Stomach (tissue), 4 donors: ENCODE measurements around the gene JAKMIP1.

Source experiments
- EP300 ChIP-seq: sonication (generic); formaldehyde crosslinking; IDR thresholded peaks from one replicate; pipeline ENCODE4 v1.6.1; 2017; ENCODE audit warnings: antibody characterized with exemption
- TF ChIP-seq, protein P1 (sequence below), 7 experiments: fragments of 450-650 bp in 4 of 7; fragments of 200-600 bp in 3 of 7; sonication (generic) in 3 of 7; IDR thresholded peaks; one replicate each; pipeline ENCODE4 v1.5.1; 2016 to 2019; ENCODE audit warnings: antibody characterized with exemption in 7 of 7, control low read depth in 2 of 7, mild to moderate bottlenecking in 1 of 7

DNA sequence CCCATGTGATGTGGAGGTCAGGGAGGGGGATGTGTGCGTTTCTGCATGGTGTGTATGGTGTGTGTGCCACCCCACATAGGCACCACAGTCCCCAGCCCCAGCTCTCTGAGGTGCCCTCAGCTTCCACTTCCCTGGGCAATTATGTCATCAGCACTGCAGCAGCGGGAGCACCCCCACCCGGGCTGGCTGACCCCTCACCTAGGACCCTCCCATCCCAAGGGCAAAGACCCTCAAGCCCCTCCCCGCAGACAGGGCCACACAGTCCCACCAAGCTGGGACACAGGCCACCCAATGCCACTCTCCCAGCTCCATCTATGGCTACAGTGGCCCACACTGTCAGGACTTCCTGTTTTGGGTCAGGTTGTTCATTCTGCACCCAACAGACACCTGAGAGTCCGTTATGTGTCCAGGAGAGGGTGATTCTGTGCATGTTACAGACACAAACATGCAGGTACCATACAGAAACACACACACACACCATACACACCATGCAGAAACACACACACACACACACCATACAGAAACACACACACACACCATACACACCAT is 75.2 kb downstream of the JAKMIP1 start:
- no peak for TF ChIP-seq EP300
- TF ChIP-seq, protein P1, sequence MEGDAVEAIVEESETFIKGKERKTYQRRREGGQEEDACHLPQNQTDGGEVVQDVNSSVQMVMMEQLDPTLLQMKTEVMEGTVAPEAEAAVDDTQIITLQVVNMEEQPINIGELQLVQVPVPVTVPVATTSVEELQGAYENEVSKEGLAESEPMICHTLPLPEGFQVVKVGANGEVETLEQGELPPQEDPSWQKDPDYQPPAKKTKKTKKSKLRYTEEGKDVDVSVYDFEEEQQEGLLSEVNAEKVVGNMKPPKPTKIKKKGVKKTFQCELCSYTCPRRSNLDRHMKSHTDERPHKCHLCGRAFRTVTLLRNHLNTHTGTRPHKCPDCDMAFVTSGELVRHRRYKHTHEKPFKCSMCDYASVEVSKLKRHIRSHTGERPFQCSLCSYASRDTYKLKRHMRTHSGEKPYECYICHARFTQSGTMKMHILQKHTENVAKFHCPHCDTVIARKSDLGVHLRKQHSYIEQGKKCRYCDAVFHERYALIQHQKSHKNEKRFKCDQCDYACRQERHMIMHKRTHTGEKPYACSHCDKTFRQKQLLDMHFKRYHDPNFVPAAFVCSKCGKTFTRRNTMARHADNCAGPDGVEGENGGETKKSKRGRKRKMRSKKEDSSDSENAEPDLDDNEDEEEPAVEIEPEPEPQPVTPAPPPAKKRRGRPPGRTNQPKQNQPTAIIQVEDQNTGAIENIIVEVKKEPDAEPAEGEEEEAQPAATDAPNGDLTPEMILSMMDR (IDR thresholded peaks at IDR 0.05) = no peak
